ENCODE data around the gene VPS37C. TPM values are rescaled to one million over a fixed set of nuclear protein-coding genes. Genes with fewer than 3 reads are reported as not detected.

The VPS37C gene
- total and polyA plus RNA-seq, 2 of the 13 experiments (the other 11 are each of a cell fraction or from before 2014, with no cell fraction given): 7.5 to 8.8 TPM

DNA sequence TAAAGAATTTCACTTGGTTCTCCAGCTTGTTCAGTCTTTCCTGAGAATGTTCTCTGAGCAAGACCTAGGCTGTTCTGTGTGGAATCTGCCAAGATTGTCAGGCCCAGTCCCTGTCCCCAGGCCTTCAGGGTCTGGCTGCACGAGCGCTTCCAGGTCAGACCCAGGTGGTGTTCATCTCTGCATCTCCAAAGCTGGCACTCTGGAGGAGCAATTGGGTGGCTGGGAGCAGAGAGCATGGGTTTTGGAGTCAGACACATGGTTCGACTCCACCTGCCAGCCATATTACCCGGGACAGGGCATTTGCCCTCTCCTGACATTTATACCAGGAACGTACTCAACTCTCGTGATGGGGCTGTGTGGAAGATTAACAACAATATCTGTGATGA lies 50.2 kb downstream of the VPS37C start:
- Histone ChIP-seq H3K27me3 (ENCODE audit: control insufficient read depth in 1 of 2, insufficient read depth in 2 of 2, low read length in 2 of 2) (peaks cover 4 to 83% of the 10 kb centered on the region in 2 experiments; a peak in 4 of 5 replicates), H3K4me1 (ENCODE audit: insufficient read depth, low read length) (no peaks in the 10 kb centered on the region), H3K4me3 (replicated peaks in 1 of 3; ENCODE audit: insufficient read depth in 1 of 3, low read depth in 2 of 3, low read length in 3 of 3) (no peak overlapping the region), H3K4me2 (ENCODE audit: low read depth, low read length) (no peak overlapping the region), H2AFZ (ENCODE audit: low read length) (no peak overlapping the region), H3K79me2 (ENCODE audit: insufficient read depth, low read length) (no peaks in the 10 kb centered on the region), H3K27ac (ENCODE audit: extremely low read length, insufficient read depth, low read length) (no peak overlapping the region), H3K9me3 (ENCODE audit: low read length) (no peaks in the 10 kb centered on the region), H3K9ac (ENCODE audit: insufficient read depth, low read depth, low read length) (no peak overlapping the region), H3K36me3 (replicated peaks in 1 of 2; ENCODE audit: control insufficient read depth in 1 of 2, insufficient read depth in 2 of 2, low read length in 2 of 2) (no peaks in the 10 kb centered on the region), H4K20me1 (ENCODE audit: insufficient read depth, low read length) (no peaks in the 10 kb centered on the region)
- ChIA-PET POLR2A (no interaction called here), CTCF (ENCODE audit: low intra/inter-chr PET ratio, low total read pairs) (no interaction called here)
- in situ Hi-C loops (cut with HindIII; ENCODE audit: extremely low pct_ligation_motif_present, low pct_unique_long_range_greater_than_20kb) (no loop called here), intact Hi-C loops (cut with micrococcal nuclease; ENCODE audit: unreplicated experiment) (no loop called here)
- WGBS (ENCODE audit: low lambda C conversion rate): 13% methylated on average over 3 of the region's 6 CpGs
- DNase-seq (ENCODE audit: low spot score) (no peak), ATAC-seq (no peak), FAIRE-seq (no peak)
- BruUV-seq (replicated peaks): no TSS peak
- TF ChIP-seq ARID2 (CRISPR knock-in tag; IDR thresholded peaks at IDR 0.05; ENCODE audit: borderline replicate concordance): no peak
- TF ChIP-seq MNT (IDR thresholded peaks at IDR 0.05): peak; percentile 42; the same call in 1 of the 2 replicates

- Histone ChIP-seq H3K4me2 (ENCODE audit: low read depth, low read length) (no peak overlapping the region), H3K9me3 (ENCODE audit: low read length) (no peaks in the 10 kb centered on the region), H3K9ac (ENCODE audit: insufficient read depth, low read depth, low read length) (no peak overlapping the region), H2AFZ (ENCODE audit: low read length) (no peak overlapping the region), H3K27ac (ENCODE audit: extremely low read length, insufficient read depth, low read length) (no peak overlapping the region), H3K4me1 (ENCODE audit: insufficient read depth, low read length) (no peaks in the 10 kb centered on the region), H3K36me3 (replicated peaks in 1 of 2; ENCODE audit: control insufficient read depth in 1 of 2, insufficient read depth in 2 of 2, low read length in 2 of 2) (no peaks in the 10 kb centered on the region), H3K79me2 (ENCODE audit: insufficient read depth, low read length) (no peaks in the 10 kb centered on the region), H4K20me1 (ENCODE audit: insufficient read depth, low read length) (no peaks in the 10 kb centered on the region), H3K4me3 (replicated peaks in 1 of 3; ENCODE audit: insufficient read depth in 1 of 3, low read depth in 2 of 3, low read length in 3 of 3) (no peak overlapping the region), H3K27me3 (ENCODE audit: control insufficient read depth in 1 of 2, insufficient read depth in 2 of 2, low read length in 2 of 2) (peaks cover 4 to 78% of the 10 kb centered on the region in 2 experiments; a peak in 4 of 5 replicates)
- DNase-seq (ENCODE audit: low spot score): no peak
- CTCF ChIA-PET (ENCODE audit: low intra/inter-chr PET ratio, low total read pairs): no interaction called here
- BruUV-seq (replicated peaks): no TSS peak
- WGBS (ENCODE audit: low lambda C conversion rate): 29% methylated on average over 8 of the region's 9 CpGs
- POLR2A ChIA-PET: no interaction called here
- in situ Hi-C loops (cut with HindIII; ENCODE audit: extremely low pct_ligation_motif_present, low pct_unique_long_range_greater_than_20kb): no loop called here
- no peak for ATAC-seq
- intact Hi-C loops (cut with micrococcal nuclease; ENCODE audit: unreplicated experiment): no loop called here
- no peak for FAIRE-seq
- TF ChIP-seq ZNF350 (CRISPR knock-in tag; IDR thresholded peaks at IDR 0.05; ENCODE audit: borderline replicate concordance, low read depth): no peak
- TF ChIP-seq ZNF670 (CRISPR knock-in tag; IDR thresholded peaks at IDR 0.05; ENCODE audit: borderline replicate concordance): no peak
- no peak for TF ChIP-seq HNF4G (IDR thresholded peaks at IDR 0.05; ENCODE audit: borderline replicate concordance, low read depth, low read length)
- TF ChIP-seq HNF4G (CRISPR knock-in tag; IDR thresholded peaks at IDR 0.05; ENCODE audit: borderline replicate concordance, low read depth): no peak
- no peak for TF ChIP-seq NKX3-1 (CRISPR knock-in tag; IDR thresholded peaks at IDR 0.05)
- no peak for TF ChIP-seq CCDC6 (CRISPR knock-in tag; IDR thresholded peaks at IDR 0.05)
- no peak for TF ChIP-seq FOXP4 (CRISPR knock-in tag; IDR thresholded peaks at IDR 0.05)
- TF ChIP-seq, protein P1, sequence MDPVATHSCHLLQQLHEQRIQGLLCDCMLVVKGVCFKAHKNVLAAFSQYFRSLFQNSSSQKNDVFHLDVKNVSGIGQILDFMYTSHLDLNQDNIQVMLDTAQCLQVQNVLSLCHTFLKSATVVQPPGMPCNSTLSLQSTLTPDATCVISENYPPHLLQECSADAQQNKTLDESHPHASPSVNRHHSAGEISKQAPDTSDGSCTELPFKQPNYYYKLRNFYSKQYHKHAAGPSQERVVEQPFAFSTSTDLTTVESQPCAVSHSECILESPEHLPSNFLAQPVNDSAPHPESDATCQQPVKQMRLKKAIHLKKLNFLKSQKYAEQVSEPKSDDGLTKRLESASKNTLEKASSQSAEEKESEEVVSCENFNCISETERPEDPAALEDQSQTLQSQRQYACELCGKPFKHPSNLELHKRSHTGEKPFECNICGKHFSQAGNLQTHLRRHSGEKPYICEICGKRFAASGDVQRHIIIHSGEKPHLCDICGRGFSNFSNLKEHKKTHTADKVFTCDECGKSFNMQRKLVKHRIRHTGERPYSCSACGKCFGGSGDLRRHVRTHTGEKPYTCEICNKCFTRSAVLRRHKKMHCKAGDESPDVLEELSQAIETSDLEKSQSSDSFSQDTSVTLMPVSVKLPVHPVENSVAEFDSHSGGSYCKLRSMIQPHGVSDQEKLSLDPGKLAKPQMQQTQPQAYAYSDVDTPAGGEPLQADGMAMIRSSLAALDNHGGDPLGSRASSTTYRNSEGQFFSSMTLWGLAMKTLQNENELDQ (CRISPR knock-in tag; IDR thresholded peaks at IDR 0.05; ENCODE audit: borderline replicate concordance): no peak
- TF ChIP-seq ZNF768 (CRISPR knock-in tag; IDR thresholded peaks at IDR 0.05): peak; percentile 65; the same call in 1 of the 2 replicates
Measured at GRCh38 chr11:61110255-61111049, 50.8 kb downstream of the VPS37C start.

Data from HepG2 (cell line).